ENCODE results near the gene MORN5. TPM values are rescaled to one million over a fixed set of nuclear protein-coding genes. Genes with fewer than 3 reads are reported as not detected.

Gene MORN5
- total RNA-seq, 1 donor, result 0.36 TPM

DNA sequence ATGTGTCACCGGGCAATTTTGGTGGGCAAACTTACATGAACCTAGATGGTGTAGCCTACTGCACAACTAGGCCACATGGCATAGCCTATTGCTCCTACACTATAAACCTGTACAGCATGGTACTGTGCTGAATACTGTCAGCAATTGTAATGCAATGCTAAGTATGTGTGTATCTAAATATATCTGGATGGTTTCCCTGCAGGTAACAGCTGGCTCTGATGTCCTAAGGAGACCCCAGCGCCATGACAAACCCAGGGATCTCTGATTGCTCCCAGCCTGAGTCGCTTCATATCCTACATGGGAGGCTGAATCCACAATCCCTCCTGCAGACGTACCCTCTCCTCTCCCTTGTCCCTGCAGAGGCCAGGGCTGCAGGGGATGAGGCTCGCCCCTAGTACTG, 40.0 kb upstream of the MORN5 start:
- H3K9me3 ChIP-seq (ENCODE audit: low read depth, low read length), result no peaks in the 10 kb centered on the region
- H2AFZ ChIP-seq (ENCODE audit: low read length), result no peak overlapping the region
- H3K27ac ChIP-seq (ENCODE audit: low read depth, low read length), result no peak overlapping the region
- H3K4me1 ChIP-seq (ENCODE audit: insufficient read depth, low read length), result no peaks in the 10 kb centered on the region
- TF ChIP-seq, protein P1, sequence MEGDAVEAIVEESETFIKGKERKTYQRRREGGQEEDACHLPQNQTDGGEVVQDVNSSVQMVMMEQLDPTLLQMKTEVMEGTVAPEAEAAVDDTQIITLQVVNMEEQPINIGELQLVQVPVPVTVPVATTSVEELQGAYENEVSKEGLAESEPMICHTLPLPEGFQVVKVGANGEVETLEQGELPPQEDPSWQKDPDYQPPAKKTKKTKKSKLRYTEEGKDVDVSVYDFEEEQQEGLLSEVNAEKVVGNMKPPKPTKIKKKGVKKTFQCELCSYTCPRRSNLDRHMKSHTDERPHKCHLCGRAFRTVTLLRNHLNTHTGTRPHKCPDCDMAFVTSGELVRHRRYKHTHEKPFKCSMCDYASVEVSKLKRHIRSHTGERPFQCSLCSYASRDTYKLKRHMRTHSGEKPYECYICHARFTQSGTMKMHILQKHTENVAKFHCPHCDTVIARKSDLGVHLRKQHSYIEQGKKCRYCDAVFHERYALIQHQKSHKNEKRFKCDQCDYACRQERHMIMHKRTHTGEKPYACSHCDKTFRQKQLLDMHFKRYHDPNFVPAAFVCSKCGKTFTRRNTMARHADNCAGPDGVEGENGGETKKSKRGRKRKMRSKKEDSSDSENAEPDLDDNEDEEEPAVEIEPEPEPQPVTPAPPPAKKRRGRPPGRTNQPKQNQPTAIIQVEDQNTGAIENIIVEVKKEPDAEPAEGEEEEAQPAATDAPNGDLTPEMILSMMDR (IDR thresholded peaks at IDR 0.05; ENCODE audit: extremely low read depth, low read depth, low read length), result no peak
- no peaks in the 10 kb centered on the region for H4K20me1 ChIP-seq (ENCODE audit: insufficient read depth, low read length)
- H3K4me3 ChIP-seq (ENCODE audit: insufficient read depth, low read length), result no peak overlapping the region
- DNase-seq (ENCODE audit: insufficient read length, low spot score, missing footprints), result no peak
- H3K4me2 ChIP-seq (ENCODE audit: insufficient read depth, low read length), result no peak overlapping the region
- no peaks in the 10 kb centered on the region for H3K79me2 ChIP-seq (ENCODE audit: insufficient read depth, low read length)
- H3K27me3 ChIP-seq (ENCODE audit: insufficient read depth, low read length), result no peaks in the 10 kb centered on the region
- H3K36me3 ChIP-seq (ENCODE audit: insufficient read depth, low read length), result no peaks in the 10 kb centered on the region

- no peaks in the 10 kb centered on the region for H3K79me2 ChIP-seq (ENCODE audit: insufficient read depth, low read length)
- H4K20me1 ChIP-seq (ENCODE audit: insufficient read depth, low read length), result no peaks in the 10 kb centered on the region
- H3K27me3 ChIP-seq (ENCODE audit: insufficient read depth, low read length), result no peaks in the 10 kb centered on the region
- H3K27ac ChIP-seq (ENCODE audit: low read depth, low read length), result no peak overlapping the region
- TF ChIP-seq, protein P1 (IDR thresholded peaks at IDR 0.05; ENCODE audit: extremely low read depth, low read depth, low read length), result no peak
- peaks cover 3% of the 10 kb centered on the region for H3K4me1 ChIP-seq (ENCODE audit: insufficient read depth, low read length)
- no peak overlapping the region for H3K4me2 ChIP-seq (ENCODE audit: insufficient read depth, low read length)
- no peaks in the 10 kb centered on the region for H3K36me3 ChIP-seq (ENCODE audit: insufficient read depth, low read length)
- DNase-seq (ENCODE audit: insufficient read length, low spot score, missing footprints), result peak; percentile 56
- no peak overlapping the region for H2AFZ ChIP-seq (ENCODE audit: low read length)
- H3K4me3 ChIP-seq (ENCODE audit: insufficient read depth, low read length), result no peak overlapping the region
- no peaks in the 10 kb centered on the region for H3K9me3 ChIP-seq (ENCODE audit: low read depth, low read length)
These were observed 39.2 kb upstream of the MORN5 start for GRCh38 chr9:122120316-122121071.

GRCh38 chr9:122121391-122121790, 38.3 kb upstream of the MORN5 start:
- H3K9me3 ChIP-seq (ENCODE audit: low read depth, low read length), result no peaks in the 10 kb centered on the region
- TF ChIP-seq, protein P1 (IDR thresholded peaks at IDR 0.05; ENCODE audit: extremely low read depth, low read depth, low read length), result no peak

GRCh38 chr9:122121931-122122330, 37.8 kb upstream of the MORN5 start:
- Histone ChIP-seq H3K27me3 (ENCODE audit: insufficient read depth, low read length) (no peaks in the 10 kb centered on the region), H3K27ac (ENCODE audit: low read depth, low read length) (no peak overlapping the region), H3K36me3 (ENCODE audit: insufficient read depth, low read length) (no peaks in the 10 kb centered on the region), H3K4me2 (ENCODE audit: insufficient read depth, low read length) (no peak overlapping the region), H2AFZ (ENCODE audit: low read length) (no peak overlapping the region), H3K79me2 (ENCODE audit: insufficient read depth, low read length) (no peaks in the 10 kb centered on the region), H3K9me3 (ENCODE audit: low read depth, low read length) (no peaks in the 10 kb centered on the region), H3K4me3 (ENCODE audit: insufficient read depth, low read length) (no peak overlapping the region), H4K20me1 (ENCODE audit: insufficient read depth, low read length) (no peaks in the 10 kb centered on the region), H3K4me1 (ENCODE audit: insufficient read depth, low read length) (peaks cover 13% of the 10 kb centered on the region)
- TF ChIP-seq, protein P1 (IDR thresholded peaks at IDR 0.05; ENCODE audit: extremely low read depth, low read depth, low read length), result no peak
- DNase-seq (ENCODE audit: insufficient read length, low spot score, missing footprints), result no peak

More at GRCh38 chr9:122121391-122121790, 38.3 kb upstream of the MORN5 start:
- H3K4me1 ChIP-seq (ENCODE audit: insufficient read depth, low read length), result peaks cover 12% of the 10 kb centered on the region
- no peaks in the 10 kb centered on the region for H3K27me3 ChIP-seq (ENCODE audit: insufficient read depth, low read length)
- no peaks in the 10 kb centered on the region for H4K20me1 ChIP-seq (ENCODE audit: insufficient read depth, low read length)
- H3K36me3 ChIP-seq (ENCODE audit: insufficient read depth, low read length), result no peaks in the 10 kb centered on the region
- H2AFZ ChIP-seq (ENCODE audit: low read length), result no peak overlapping the region
- no peak overlapping the region for H3K4me3 ChIP-seq (ENCODE audit: insufficient read depth, low read length)
- H3K27ac ChIP-seq (ENCODE audit: low read depth, low read length), result no peak overlapping the region
- no peaks in the 10 kb centered on the region for H3K79me2 ChIP-seq (ENCODE audit: insufficient read depth, low read length)
- DNase-seq (ENCODE audit: insufficient read length, low spot score, missing footprints), result peak; percentile 78
- H3K4me2 ChIP-seq (ENCODE audit: insufficient read depth, low read length), result no peak overlapping the region
